GM19463 (cell line): ENCODE results near the gene MED12.
A peak's percentile ranks its signal among the peaks of the same experiment; 100 is the strongest.

Experiments used
- ATAC-seq: cut with Tn5 transposase; IDR thresholded peaks from one replicate; pipeline ENCODE4 v1.9.1; 2021; ENCODE audit warnings: mild to moderate bottlenecking, moderate library complexity; ENCODE audit not compliant: unreplicated experiment

MED12 gene

GRCh38 chrX:71107245-71107644, 11.2 kb upstream of the MED12 start:
- no peak for ATAC-seq

- no peak for ATAC-seq
Observed at GRCh38 chrX:71107762-71108360, 10.5 kb upstream of the MED12 start.

- no peak for ATAC-seq
Observed at GRCh38 chrX:71109051-71109450, 9.3 kb upstream of the MED12 start.

- peak; percentile 92 for ATAC-seq
Observed at GRCh38 chrX:71111141-71111843, 7.1 kb upstream of the MED12 start, which contains the start of gene IL2RG. Gene IL2RG (minus strand): TSS chrX:71111577. CDS start chrX:71111539, 38 bp downstream.

- peak; percentile 30 for ATAC-seq
Observed at GRCh38 chrX:71111921-71112431, 6.4 kb upstream of the MED12 start.

GRCh38 chrX:71117358-71117757, 1.0 kb upstream of the MED12 start:
- no peak for ATAC-seq

- no peak for ATAC-seq
Observed at GRCh38 chrX:71118985-71119535, 664 bp downstream of the MED12 start.

- ATAC-seq: no peak
Observed at GRCh38 chrX:71128166-71128833, 9.9 kb downstream of the MED12 start.

- peak; percentile 87 for ATAC-seq
Observed at GRCh38 chrX:71128915-71129765, 10.7 kb downstream of the MED12 start.

GRCh38 chrX:71131510-71131909, 13.1 kb downstream of the MED12 start:
- no peak for ATAC-seq

GRCh38 chrX:71140440-71140839, 22.0 kb downstream of the MED12 start:
- ATAC-seq: no peak

GRCh38 chrX:71143508-71143907, 25.1 kb downstream of the MED12 start:
- no peak for ATAC-seq

- ATAC-seq: no peak
Observed at GRCh38 chrX:71144651-71145050, 26.3 kb downstream of the MED12 start, which contains the start of gene NLGN3. Gene NLGN3 (plus strand): TSS chrX:71144841. CDS start chrX:71147750, 2,909 bp downstream.

- no peak for ATAC-seq
Observed at GRCh38 chrX:71147496-71148277, 29.3 kb downstream of the MED12 start.

- ATAC-seq: no peak
Observed at GRCh38 chrX:71148278-71148663, 29.9 kb downstream of the MED12 start.

- ATAC-seq: no peak
Observed at GRCh38 chrX:71151366-71151765, 33.0 kb downstream of the MED12 start.

- ATAC-seq: no peak
Observed at GRCh38 chrX:71154196-71154595, 35.8 kb downstream of the MED12 start.

- no peak for ATAC-seq
Observed at GRCh38 chrX:71154641-71155040, 36.2 kb downstream of the MED12 start.

- ATAC-seq: no peak
Observed at GRCh38 chrX:71158603-71159002, 40.2 kb downstream of the MED12 start.

GRCh38 chrX:71159335-71159734, 40.9 kb downstream of the MED12 start:
- ATAC-seq: no peak
